WTC11 (cell line): Measurements from ENCODE around the gene PCP2. TPM values are rescaled to one million over a fixed set of nuclear protein-coding genes. Genes with fewer than 3 reads are reported as not detected.

Experiments used
- ATAC-seq: fragments of 200-7000 bp; cut with Tn5 transposase; 2 replicates; pipeline ENCODE4 v1.10.0; 2021; ENCODE audit warnings: mild to moderate bottlenecking, moderate library complexity
- CTCF ChIA-PET: fragments of 300-600 bp; sonication (Branson Sonifier 250); formaldehyde crosslinking; loops from one replicate; lab custom pipeline; 2021; ENCODE audit warnings: antibody characterized with exemption; lab: Charles Lee
- POLR2A ChIA-PET: fragments of 350-600 bp; sonication (Branson Sonifier 250); formaldehyde crosslinking; loops from one replicate; lab custom pipeline; 2021; ENCODE audit warnings: antibody characterized with exemption; lab: Charles Lee
- DNase-seq: peaks from one replicate; pipeline ENCODE4 v3.0.0; 2021; ENCODE audit warnings: low spot score
- H3K27ac Mint-ChIP-seq: 2 replicates; pipeline ENCODE4 v1.8.0; 2021; ENCODE audit warnings: mixed read lengths
- H3K27me3 Mint-ChIP-seq: 2 replicates; pipeline ENCODE4 v1.8.0; 2021; ENCODE audit warnings: low read depth, mild to moderate bottlenecking, moderate library complexity, mixed read lengths
- H3K36me3 Mint-ChIP-seq: 2 replicates; pipeline ENCODE4 v1.8.0; 2021; ENCODE audit warnings: mixed read lengths
- H3K4me1 Mint-ChIP-seq: 2 replicates; pipeline ENCODE4 v1.8.0; 2022; ENCODE audit warnings: mixed read lengths
- H3K4me3 Mint-ChIP-seq: 2 replicates; pipeline ENCODE4 v1.8.0; 2021; ENCODE audit warnings: mild to moderate bottlenecking, moderate library complexity, mixed read lengths
- H3K9me3 Mint-ChIP-seq: 2 replicates; pipeline ENCODE4 v1.8.0; 2021; ENCODE audit warnings: mixed read lengths
- CREM ChIP-seq: sonication (generic); formaldehyde crosslinking; IDR thresholded peaks from 2 replicates; pipeline ENCODE4 v1.8.1; 2022; ENCODE audit warnings: mild to moderate bottlenecking, missing genetic modification reagents, moderate library complexity
- E2F4 ChIP-seq: sonication (generic); formaldehyde crosslinking; IDR thresholded peaks from 2 replicates; pipeline ENCODE4 v1.8.1; 2022; ENCODE audit warnings: low read depth, mild to moderate bottlenecking, moderate library complexity, missing genetic modification reagents, borderline replicate concordance
- ETV6 ChIP-seq: sonication (generic); formaldehyde crosslinking; IDR thresholded peaks from 2 replicates; pipeline ENCODE4 v1.8.1; 2022; ENCODE audit warnings: mild to moderate bottlenecking, missing genetic modification reagents
- FOXJ3 ChIP-seq: sonication (generic); formaldehyde crosslinking; IDR thresholded peaks from 2 replicates; pipeline ENCODE4 v1.9.0; 2021; ENCODE audit warnings: missing genetic modification reagents, mild to moderate bottlenecking, borderline replicate concordance
- FOXK1 ChIP-seq: sonication (generic); formaldehyde crosslinking; IDR thresholded peaks from 2 replicates; pipeline ENCODE4 v1.8.0; 2022; ENCODE audit warnings: mild to moderate bottlenecking, moderate library complexity, missing genetic modification reagents
- GABPB1 ChIP-seq: sonication (generic); formaldehyde crosslinking; IDR thresholded peaks from 2 replicates; pipeline ENCODE4 v1.8.1; 2023; ENCODE audit warnings: mild to moderate bottlenecking, missing genetic modification reagents
- PREB ChIP-seq: sonication (generic); formaldehyde crosslinking; IDR thresholded peaks from 2 replicates; pipeline ENCODE4 v1.8.1; 2022; ENCODE audit warnings: mild to moderate bottlenecking, missing genetic modification reagents, moderate library complexity, borderline replicate concordance
- PRRX2 ChIP-seq: fragments of 250-450 bp; sonication (Bioruptor Pico); IDR thresholded peaks from 2 replicates; pipeline ENCODE4 v1.8.0; 2021; ENCODE audit warnings: mild to moderate bottlenecking
- RORB ChIP-seq: fragments of 250-450 bp; sonication (Bioruptor Pico); IDR thresholded peaks from 2 replicates; pipeline ENCODE4 v1.9.0; 2021; ENCODE audit warnings: mild to moderate bottlenecking
- ZNF232 ChIP-seq: sonication (generic); formaldehyde crosslinking; IDR thresholded peaks from 2 replicates; pipeline ENCODE4 v1.8.0; 2022; ENCODE audit warnings: mild to moderate bottlenecking, missing genetic modification reagents
- ZNF671 ChIP-seq: fragments of 250-450 bp; sonication (Bioruptor Pico); IDR thresholded peaks from 2 replicates; pipeline ENCODE4 v1.8.0; 2021; ENCODE audit warnings: mild to moderate bottlenecking
- total RNA-seq: library from RNA; stranded (reverse); gene quantifications from 3 replicates; pipeline ENCODE4 v1.2.3, GENCODE V29; 2021
- TF ChIP-seq, protein P1 (sequence below): sonication (generic); formaldehyde crosslinking; IDR thresholded peaks from 2 replicates; pipeline ENCODE4 v1.8.0; 2023; ENCODE audit warnings: mild to moderate bottlenecking, missing genetic modification reagents
- TF ChIP-seq, protein P2 (sequence below): sonication (generic); formaldehyde crosslinking; IDR thresholded peaks from 2 replicates; pipeline ENCODE4 v1.8.0; 2023; ENCODE audit warnings: missing genetic modification reagents, mild to moderate bottlenecking, borderline replicate concordance
- TF ChIP-seq, protein P3 (sequence below): sonication (generic); formaldehyde crosslinking; IDR thresholded peaks from 2 replicates; pipeline ENCODE4 v1.8.1; 2022; ENCODE audit warnings: low read depth, missing genetic modification reagents, borderline replicate concordance
- TF ChIP-seq, protein P4 (sequence below): fragments of 250-450 bp; sonication (Bioruptor Pico); IDR thresholded peaks from 2 replicates; pipeline ENCODE4 v2.1.2; 2022; ENCODE audit warnings: mild to moderate bottlenecking, moderate library complexity

The PCP2 gene
- total RNA-seq, 1 experiment from 2014 or later, result 0.48 TPM

DNA sequence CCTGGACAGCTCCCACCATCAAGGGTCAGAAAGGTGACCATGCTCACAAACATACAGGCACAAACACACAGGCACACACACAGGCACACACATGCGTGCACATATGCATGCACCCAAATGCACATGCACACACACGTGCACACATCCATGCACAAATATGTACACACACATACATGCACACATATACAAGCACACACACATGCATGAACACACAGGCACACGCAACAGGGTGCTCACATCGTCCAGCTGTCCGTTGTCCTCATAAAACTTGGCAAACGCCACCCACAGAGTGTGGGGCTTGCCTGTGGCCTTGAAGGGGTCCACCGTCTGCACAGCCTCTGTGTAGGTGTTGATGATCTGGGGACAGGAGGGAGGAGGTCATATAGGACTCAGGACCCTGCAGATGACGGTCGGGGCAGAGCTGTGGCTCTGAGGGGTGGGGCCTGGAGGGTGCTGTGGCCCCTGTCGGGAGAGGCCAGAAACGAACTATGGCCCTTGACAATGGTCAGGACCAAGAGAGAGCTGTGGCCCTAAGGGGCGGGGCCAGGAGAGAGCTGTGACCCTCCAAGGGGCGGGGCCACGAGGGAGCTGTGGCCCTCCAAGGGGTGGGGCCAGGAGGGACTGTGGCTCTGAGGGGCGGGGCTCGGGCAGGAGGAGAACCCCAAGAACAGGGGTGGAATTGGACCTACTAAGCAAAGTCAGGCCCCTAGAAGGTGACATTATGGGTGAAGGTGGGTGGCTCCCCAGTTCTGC, 10.4 kb downstream of the PCP2 start (continued):
- TF ChIP-seq, protein P1, sequence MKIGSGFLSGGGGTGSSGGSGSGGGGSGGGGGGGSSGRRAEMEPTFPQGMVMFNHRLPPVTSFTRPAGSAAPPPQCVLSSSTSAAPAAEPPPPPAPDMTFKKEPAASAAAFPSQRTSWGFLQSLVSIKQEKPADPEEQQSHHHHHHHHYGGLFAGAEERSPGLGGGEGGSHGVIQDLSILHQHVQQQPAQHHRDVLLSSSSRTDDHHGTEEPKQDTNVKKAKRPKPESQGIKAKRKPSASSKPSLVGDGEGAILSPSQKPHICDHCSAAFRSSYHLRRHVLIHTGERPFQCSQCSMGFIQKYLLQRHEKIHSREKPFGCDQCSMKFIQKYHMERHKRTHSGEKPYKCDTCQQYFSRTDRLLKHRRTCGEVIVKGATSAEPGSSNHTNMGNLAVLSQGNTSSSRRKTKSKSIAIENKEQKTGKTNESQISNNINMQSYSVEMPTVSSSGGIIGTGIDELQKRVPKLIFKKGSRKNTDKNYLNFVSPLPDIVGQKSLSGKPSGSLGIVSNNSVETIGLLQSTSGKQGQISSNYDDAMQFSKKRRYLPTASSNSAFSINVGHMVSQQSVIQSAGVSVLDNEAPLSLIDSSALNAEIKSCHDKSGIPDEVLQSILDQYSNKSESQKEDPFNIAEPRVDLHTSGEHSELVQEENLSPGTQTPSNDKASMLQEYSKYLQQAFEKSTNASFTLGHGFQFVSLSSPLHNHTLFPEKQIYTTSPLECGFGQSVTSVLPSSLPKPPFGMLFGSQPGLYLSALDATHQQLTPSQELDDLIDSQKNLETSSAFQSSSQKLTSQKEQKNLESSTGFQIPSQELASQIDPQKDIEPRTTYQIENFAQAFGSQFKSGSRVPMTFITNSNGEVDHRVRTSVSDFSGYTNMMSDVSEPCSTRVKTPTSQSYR (CRISPR knock-in tag), result no peak
- TF ChIP-seq PRRX2 (no peak), ZNF671 (CRISPR knock-in tag) (no peak)

DNA sequence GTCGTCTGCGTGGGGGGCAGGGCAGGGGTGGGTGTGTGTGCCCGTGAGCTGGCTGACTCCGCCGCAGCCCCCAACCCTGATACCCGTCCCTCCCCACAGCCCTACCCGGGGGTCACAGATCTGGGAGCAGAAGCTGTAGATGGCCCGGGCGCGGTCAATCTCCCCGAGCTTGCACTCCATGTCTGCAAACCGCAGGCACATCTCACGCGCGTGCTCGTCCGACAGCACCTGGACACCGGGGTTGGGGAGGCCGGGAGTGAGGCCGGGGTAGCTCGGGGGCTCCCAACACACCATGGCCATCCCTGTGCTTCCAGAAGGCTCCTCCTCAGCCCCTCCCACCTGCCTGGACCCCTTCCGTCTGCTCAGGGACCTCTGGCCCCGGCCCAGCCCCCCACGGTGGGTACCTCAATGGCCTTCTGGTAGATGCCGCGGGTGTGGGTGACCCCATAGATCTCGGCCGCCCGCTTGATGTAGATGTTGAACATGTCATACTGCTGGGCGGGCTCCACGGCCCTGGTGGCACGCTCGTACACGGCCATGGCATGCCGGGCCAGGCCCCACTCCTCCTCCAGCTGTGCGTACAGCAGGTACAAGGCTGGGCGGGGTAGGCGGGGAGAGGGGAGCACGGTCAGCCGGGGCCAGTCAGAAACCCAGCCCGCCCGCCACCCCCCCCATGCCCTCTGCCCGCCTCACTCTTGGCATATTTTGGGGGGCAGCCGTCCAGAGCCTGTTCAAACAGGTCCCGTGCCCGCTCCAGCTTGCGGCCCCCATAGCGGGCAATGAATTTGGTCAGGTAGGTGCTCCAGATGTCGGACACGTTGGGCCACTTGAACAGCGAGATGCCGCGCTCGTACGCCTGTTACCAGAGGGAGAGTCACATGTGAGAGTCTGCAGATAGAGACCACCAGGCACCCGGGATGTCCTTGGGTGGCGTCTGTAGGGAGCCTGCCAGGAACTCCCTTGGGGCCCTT, 12.8 kb downstream of the PCP2 start:
- TF ChIP-seq, protein P2, sequence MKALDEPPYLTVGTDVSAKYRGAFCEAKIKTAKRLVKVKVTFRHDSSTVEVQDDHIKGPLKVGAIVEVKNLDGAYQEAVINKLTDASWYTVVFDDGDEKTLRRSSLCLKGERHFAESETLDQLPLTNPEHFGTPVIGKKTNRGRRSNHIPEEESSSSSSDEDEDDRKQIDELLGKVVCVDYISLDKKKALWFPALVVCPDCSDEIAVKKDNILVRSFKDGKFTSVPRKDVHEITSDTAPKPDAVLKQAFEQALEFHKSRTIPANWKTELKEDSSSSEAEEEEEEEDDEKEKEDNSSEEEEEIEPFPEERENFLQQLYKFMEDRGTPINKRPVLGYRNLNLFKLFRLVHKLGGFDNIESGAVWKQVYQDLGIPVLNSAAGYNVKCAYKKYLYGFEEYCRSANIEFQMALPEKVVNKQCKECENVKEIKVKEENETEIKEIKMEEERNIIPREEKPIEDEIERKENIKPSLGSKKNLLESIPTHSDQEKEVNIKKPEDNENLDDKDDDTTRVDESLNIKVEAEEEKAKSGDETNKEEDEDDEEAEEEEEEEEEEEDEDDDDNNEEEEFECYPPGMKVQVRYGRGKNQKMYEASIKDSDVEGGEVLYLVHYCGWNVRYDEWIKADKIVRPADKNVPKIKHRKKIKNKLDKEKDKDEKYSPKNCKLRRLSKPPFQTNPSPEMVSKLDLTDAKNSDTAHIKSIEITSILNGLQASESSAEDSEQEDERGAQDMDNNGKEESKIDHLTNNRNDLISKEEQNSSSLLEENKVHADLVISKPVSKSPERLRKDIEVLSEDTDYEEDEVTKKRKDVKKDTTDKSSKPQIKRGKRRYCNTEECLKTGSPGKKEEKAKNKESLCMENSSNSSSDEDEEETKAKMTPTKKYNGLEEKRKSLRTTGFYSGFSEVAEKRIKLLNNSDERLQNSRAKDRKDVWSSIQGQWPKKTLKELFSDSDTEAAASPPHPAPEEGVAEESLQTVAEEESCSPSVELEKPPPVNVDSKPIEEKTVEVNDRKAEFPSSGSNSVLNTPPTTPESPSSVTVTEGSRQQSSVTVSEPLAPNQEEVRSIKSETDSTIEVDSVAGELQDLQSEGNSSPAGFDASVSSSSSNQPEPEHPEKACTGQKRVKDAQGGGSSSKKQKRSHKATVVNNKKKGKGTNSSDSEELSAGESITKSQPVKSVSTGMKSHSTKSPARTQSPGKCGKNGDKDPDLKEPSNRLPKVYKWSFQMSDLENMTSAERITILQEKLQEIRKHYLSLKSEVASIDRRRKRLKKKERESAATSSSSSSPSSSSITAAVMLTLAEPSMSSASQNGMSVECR (CRISPR knock-in tag), result no peak
- TF ChIP-seq GABPB1, result no peak
- no peak for TF ChIP-seq FOXK1 (CRISPR knock-in tag)
- TF ChIP-seq RORB (CRISPR knock-in tag), result no peak
- TF ChIP-seq FOXJ3 (CRISPR knock-in tag), result no peak
- no peak for TF ChIP-seq ETV6
- TF ChIP-seq PREB (CRISPR knock-in tag), result no peak
- TF ChIP-seq, all 79 proteins: peak for 0
- H3K4me1 Mint-ChIP-seq, result no peaks in the 10 kb centered on the region
- ChIA-PET CTCF (interaction anchor here (0.6 to 1.1 kb wide), 2 partner anchors 52 to 241 kb away, joined by 3 to 4 read pairs; no protein-coding TSS in a partner anchor), POLR2A (no interaction called here)
- no peaks in the 10 kb centered on the region for H3K27me3 Mint-ChIP-seq
- no peaks in the 10 kb centered on the region for H3K9me3 Mint-ChIP-seq
- peaks cover 26% of the 10 kb centered on the region for H3K36me3 Mint-ChIP-seq
- no peak overlapping the region for H3K4me3 Mint-ChIP-seq
- DNase-seq (no peak), ATAC-seq (no peak)
- no peak overlapping the region for H3K27ac Mint-ChIP-seq

- Mint-ChIP-seq H3K27ac (no peak overlapping the region), H3K4me1 (no peaks in the 10 kb centered on the region), H3K36me3 (peaks cover 26% of the 10 kb centered on the region), H3K9me3 (no peaks in the 10 kb centered on the region), H3K27me3 (no peaks in the 10 kb centered on the region), H3K4me3 (no peak overlapping the region)
- no peak for ATAC-seq
- DNase-seq, result no peak
- TF ChIP-seq ZNF232 (CRISPR knock-in tag) (no peak), FOXK1 (CRISPR knock-in tag) (no peak), E2F4 (no peak), RORB (CRISPR knock-in tag) (no peak), PRRX2 (no peak), CREM (CRISPR knock-in tag) (no peak)
- TF ChIP-seq, protein P3, sequence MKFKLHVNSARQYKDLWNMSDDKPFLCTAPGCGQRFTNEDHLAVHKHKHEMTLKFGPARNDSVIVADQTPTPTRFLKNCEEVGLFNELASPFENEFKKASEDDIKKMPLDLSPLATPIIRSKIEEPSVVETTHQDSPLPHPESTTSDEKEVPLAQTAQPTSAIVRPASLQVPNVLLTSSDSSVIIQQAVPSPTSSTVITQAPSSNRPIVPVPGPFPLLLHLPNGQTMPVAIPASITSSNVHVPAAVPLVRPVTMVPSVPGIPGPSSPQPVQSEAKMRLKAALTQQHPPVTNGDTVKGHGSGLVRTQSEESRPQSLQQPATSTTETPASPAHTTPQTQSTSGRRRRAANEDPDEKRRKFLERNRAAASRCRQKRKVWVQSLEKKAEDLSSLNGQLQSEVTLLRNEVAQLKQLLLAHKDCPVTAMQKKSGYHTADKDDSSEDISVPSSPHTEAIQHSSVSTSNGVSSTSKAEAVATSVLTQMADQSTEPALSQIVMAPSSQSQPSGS (CRISPR knock-in tag), result no peak
- TF ChIP-seq, protein P4, sequence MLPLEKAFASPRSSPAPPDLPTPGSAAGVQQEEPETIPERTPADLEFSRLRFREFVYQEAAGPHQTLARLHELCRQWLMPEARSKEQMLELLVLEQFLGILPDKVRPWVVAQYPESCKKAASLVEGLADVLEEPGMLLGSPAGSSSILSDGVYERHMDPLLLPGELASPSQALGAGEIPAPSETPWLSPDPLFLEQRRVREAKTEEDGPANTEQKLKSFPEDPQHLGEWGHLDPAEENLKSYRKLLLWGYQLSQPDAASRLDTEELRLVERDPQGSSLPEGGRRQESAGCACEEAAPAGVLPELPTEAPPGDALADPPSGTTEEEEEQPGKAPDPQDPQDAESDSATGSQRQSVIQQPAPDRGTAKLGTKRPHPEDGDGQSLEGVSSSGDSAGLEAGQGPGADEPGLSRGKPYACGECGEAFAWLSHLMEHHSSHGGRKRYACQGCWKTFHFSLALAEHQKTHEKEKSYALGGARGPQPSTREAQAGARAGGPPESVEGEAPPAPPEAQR, result no peak
- POLR2A ChIA-PET, result no interaction called here
- CTCF ChIA-PET, result interaction anchor here (0.7 to 1.1 kb wide), 1 partner anchor 52 kb away, joined by 3 to 4 read pairs; no protein-coding TSS in a partner anchor
These were observed 13.7 kb downstream of the PCP2 start for GRCh38 chr19:7619671-7620441.
